OCI-LY1 (cell line): ENCODE measurements around the gene OSTF1.

ENCODE experiments used
- EZH2 ChIP-seq: fragments of 200-600 bp; sonication (generic), shearing (Covaris generic); IDR thresholded peaks from 2 replicates; pipeline ENCODE4 v1.8.0; 2017; ENCODE audit warnings: borderline replicate concordance, mixed run types, mild to moderate bottlenecking, antibody characterized with exemption, low read length, moderate library complexity, mixed read lengths
- TF ChIP-seq, protein P1 (sequence below): fragments of 200-600 bp; sonication (generic), shearing (Covaris generic); IDR thresholded peaks from 2 replicates; pipeline ENCODE4 v1.5.1; 2017; ENCODE audit warnings: mild to moderate bottlenecking, antibody characterized with exemption, low read length, moderate library complexity, mixed read lengths

GRCh38 chr9:75131700-75132099, 43.4 kb downstream of the OSTF1 start:
- TF ChIP-seq, protein P1, sequence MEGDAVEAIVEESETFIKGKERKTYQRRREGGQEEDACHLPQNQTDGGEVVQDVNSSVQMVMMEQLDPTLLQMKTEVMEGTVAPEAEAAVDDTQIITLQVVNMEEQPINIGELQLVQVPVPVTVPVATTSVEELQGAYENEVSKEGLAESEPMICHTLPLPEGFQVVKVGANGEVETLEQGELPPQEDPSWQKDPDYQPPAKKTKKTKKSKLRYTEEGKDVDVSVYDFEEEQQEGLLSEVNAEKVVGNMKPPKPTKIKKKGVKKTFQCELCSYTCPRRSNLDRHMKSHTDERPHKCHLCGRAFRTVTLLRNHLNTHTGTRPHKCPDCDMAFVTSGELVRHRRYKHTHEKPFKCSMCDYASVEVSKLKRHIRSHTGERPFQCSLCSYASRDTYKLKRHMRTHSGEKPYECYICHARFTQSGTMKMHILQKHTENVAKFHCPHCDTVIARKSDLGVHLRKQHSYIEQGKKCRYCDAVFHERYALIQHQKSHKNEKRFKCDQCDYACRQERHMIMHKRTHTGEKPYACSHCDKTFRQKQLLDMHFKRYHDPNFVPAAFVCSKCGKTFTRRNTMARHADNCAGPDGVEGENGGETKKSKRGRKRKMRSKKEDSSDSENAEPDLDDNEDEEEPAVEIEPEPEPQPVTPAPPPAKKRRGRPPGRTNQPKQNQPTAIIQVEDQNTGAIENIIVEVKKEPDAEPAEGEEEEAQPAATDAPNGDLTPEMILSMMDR, result no peak
- no peak for TF ChIP-seq EZH2
